Right lobe of liver (tissue), 6 donors: ENCODE measurements around the gene SELPLG. TPM values are rescaled to one million over a fixed set of nuclear protein-coding genes. Genes with fewer than 3 reads are reported as not detected.

ENCODE experiments used
- ATAC-seq, 4 donors: fragments of 200-7000 bp; cut with Tn5 transposase; one replicate each; pipeline ENCODE4 v1.9.1; 2020; ENCODE audit warnings: mild to moderate bottlenecking in 4 of 4, moderate library complexity in 4 of 4
- DNase-seq, 3 donors: peaks; one replicate each; pipeline ENCODE4 v3.0.0-alpha.2; 2020
- H3K27ac ChIP-seq, 3 donors: fragments of 200-600 bp; one replicate each; pipeline ENCODE4 v1.8.0; 2022
- H3K27me3 ChIP-seq, 2 donors: fragments of 200-600 bp; one replicate each; pipeline ENCODE4 v1.8.0; 2022
- H3K36me3 ChIP-seq, 4 donors: fragments of 200-600 bp; sonication (generic) in 1 of 4; one replicate each; pipeline versions ENCODE4 v1.5.1 to v1.8.0; 2017 to 2022; ENCODE audit warnings: control low read depth in 1 of 4
- H3K4me1 ChIP-seq, 4 donors: fragments of 200-600 bp; sonication (generic) in 1 of 4; one replicate each; pipeline versions ENCODE4 v1.5.1 to v1.8.0; 2017 to 2022; ENCODE audit warnings: control low read depth in 1 of 4
- H3K4me3 ChIP-seq, 3 donors: fragments of 200-600 bp; one replicate each; pipeline ENCODE4 v1.8.0; 2022
- H3K9me3 ChIP-seq, 4 donors: fragments of 200-600 bp; sonication (generic) in 1 of 4; one replicate each; pipeline versions ENCODE4 v1.5.1 to v1.8.0; 2017 to 2022; ENCODE audit warnings: control low read depth in 1 of 4
- CTCF ChIP-seq, 4 donors: fragments of 200-600 bp in 3 of 4; fragments of 450-650 bp in 1 of 4; IDR thresholded peaks; one replicate each; pipeline versions ENCODE4 v1.5.1 to v1.8.0; 2016 to 2022; ENCODE audit warnings: antibody characterized with exemption in 4 of 4, mild to moderate bottlenecking in 2 of 4
- POLR2A ChIP-seq: fragments of 450-650 bp; IDR thresholded peaks from one replicate; pipeline ENCODE4 v1.6.1; 2017; ENCODE audit warnings: antibody characterized with exemption, mild to moderate bottlenecking
- WGBS: methylation state at CpG from one replicate; pipeline ENCODE4 v1.1.6; 2018; ENCODE audit warnings: low coverage, low lambda C conversion rate; ENCODE audit not compliant: insufficient coverage; ENCODE audit errors: missing lambda C conversion rate; 5-methylcytosine and 5-hydroxymethylcytosine counted together
- intact Hi-C, 2 donors: fragments of 100-400 bp; cut with DNase I; formaldehyde crosslinking; loops; one replicate each; pipeline versions ENCODE4 v1.11.2 to v1.14.1; 2022
- total RNA-seq, 6 experiments: library from RNA; depleted of rRNA in 2 of 6; stranded (reverse); fragments of >200 nt in 2 of 6; fragmentation: NEBNext Ultra II Directional in 3 of 6; extraction: Animal tissue kit (Norgen Biotek cat#: 25700) in 3 of 6; gene quantifications; one replicate each; pipeline versions ENCODE4 v1.1.0 to v1.2.4, GENCODE V29; 2016 to 2023
- donor health status: DM: no; HTN: yes; CAD: no.
- donor health status: DM: no; HTN: no; CAD: no.
- donor health status: DM: no; HTN: no; CAD: no.
- donor health status: DM: no; HTN: yes; CAD: no.
- donor health status: DM: no; HTN: yes; CAD: no.

The SELPLG gene
- total RNA-seq, 6 experiments from 2014 or later, result 1.5 to 6.0 (median 3.1) TPM

GRCh38 chr12:108610336-108610815 lies 23.3 kb downstream of the SELPLG start:
- 83% methylated on average over 6 of the region's 8 CpGs for WGBS
- H3K4me3 ChIP-seq, result no peak overlapping the region
- H3K4me1 ChIP-seq, result no peaks in the 10 kb centered on the region
- no peak for DNase-seq
- H3K27ac ChIP-seq, result no peak overlapping the region
- TF ChIP-seq POLR2A (no peak), CTCF (IDR thresholded peaks at IDR 0.05) (no peak)
- no peaks in the 10 kb centered on the region for H3K36me3 ChIP-seq
- intact Hi-C loops, result loop anchor here (5.0 kb wide), 2 partner anchors 33 to 43 kb away; no protein-coding TSS in a partner anchor
- no peak for ATAC-seq
- no peaks in the 10 kb centered on the region for H3K27me3 ChIP-seq
- no peaks in the 10 kb centered on the region for H3K9me3 ChIP-seq

GRCh38 chr12:108609537-108610335 lies 24.0 kb downstream of the SELPLG start:
- intact Hi-C loops, result loop anchor here (5.0 kb wide), 2 partner anchors 32 to 42 kb away; no protein-coding TSS in a partner anchor

GRCh38 chr12:108608616-108609015 lies 25.1 kb downstream of the SELPLG start:
- Histone ChIP-seq H3K27me3 (no peaks in the 10 kb centered on the region), H3K27ac (no peak overlapping the region), H3K9me3 (no peaks in the 10 kb centered on the region), H3K4me3 (no peak overlapping the region), H3K36me3 (no peaks in the 10 kb centered on the region), H3K4me1 (no peaks in the 10 kb centered on the region)
- ATAC-seq (no peak), DNase-seq (no peak)
- TF ChIP-seq POLR2A (no peak), CTCF (IDR thresholded peaks at IDR 0.05) (no peak)
- 53% methylated on average over 5 of the region's 5 CpGs for WGBS
- intact Hi-C loops, result no loop called here

More at GRCh38 chr12:108609537-108610335, 24.0 kb downstream of the SELPLG start:
- TF ChIP-seq CTCF (IDR thresholded peaks at IDR 0.05) (no peak), POLR2A (no peak)
- H3K27me3 ChIP-seq, result no peaks in the 10 kb centered on the region
- no peaks in the 10 kb centered on the region for H3K36me3 ChIP-seq
- H3K27ac ChIP-seq, result no peak overlapping the region
- H3K4me1 ChIP-seq, result no peaks in the 10 kb centered on the region
- DNase-seq (no peak), ATAC-seq (peak in 2 of 4 donors; percentile 10 to 27)
- 67% methylated on average over 4 of the region's 21 CpGs for WGBS
- no peaks in the 10 kb centered on the region for H3K9me3 ChIP-seq
- H3K4me3 ChIP-seq, result no peak overlapping the region

GRCh38 chr12:108607981-108608600 lies 25.6 kb downstream of the SELPLG start:
- H3K27me3 ChIP-seq, result no peaks in the 10 kb centered on the region
- H3K36me3 ChIP-seq, result no peaks in the 10 kb centered on the region
- 64% methylated on average over 10 of the region's 10 CpGs for WGBS
- TF ChIP-seq POLR2A (no peak), CTCF (IDR thresholded peaks at IDR 0.05) (no peak)
- no peak overlapping the region for H3K4me3 ChIP-seq
- intact Hi-C loops, result no loop called here
- no peaks in the 10 kb centered on the region for H3K4me1 ChIP-seq
- ATAC-seq (no peak), DNase-seq (no peak)
- no peak overlapping the region for H3K27ac ChIP-seq
- H3K9me3 ChIP-seq, result no peaks in the 10 kb centered on the region
